HG03558 (cell line): ENCODE data around the gene PCSK2.

Experiments used
- ATAC-seq: cut with Tn5 transposase; IDR thresholded peaks from one replicate; pipeline ENCODE4 v1.9.1; 2021; ENCODE audit warnings: moderate number of reproducible peaks; ENCODE audit not compliant: unreplicated experiment; ENCODE audit errors: extremely low read depth

Gene PCSK2

DNA sequence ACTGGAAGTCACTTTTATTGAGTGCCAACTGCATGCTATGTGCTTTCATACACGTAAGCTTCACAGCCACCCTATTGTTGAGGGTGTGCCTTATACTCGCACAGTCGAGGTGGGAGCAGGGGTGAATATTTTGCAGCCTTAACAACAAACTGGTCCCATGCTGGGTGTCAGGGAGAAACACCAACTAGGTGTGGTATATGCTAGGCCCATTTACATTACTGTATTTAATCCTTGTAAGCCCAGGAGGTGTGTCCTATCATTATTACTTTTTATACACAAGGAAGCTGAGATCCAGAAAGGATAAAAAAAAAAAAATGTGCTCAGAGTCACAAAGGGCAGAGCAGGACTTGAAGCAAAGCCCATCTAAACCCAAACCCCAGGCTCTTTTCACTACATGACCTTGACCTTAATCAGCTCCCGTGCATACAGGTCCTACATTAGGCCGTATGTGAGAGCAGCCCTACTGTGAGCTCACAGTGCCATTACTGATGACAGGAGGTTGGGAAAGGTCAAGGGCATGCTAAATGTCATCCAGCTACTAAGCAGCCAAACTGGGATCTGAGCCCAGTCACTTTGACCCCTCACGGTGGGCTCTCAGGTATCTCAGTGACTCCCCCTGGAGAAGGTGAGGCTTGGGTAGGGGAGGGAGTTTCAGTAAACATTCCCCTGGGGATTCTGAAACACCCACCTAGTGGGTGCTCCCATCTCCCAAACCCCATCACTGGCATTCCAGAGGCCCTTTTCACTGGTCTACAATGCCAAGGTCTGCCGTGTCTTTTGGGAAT is 242.6 kb downstream of the PCSK2 start:
- ATAC-seq, result no peak

GRCh38 chr20:17470521-17470920 is 243.7 kb downstream of the PCSK2 start:
- ATAC-seq, result no peak

DNA sequence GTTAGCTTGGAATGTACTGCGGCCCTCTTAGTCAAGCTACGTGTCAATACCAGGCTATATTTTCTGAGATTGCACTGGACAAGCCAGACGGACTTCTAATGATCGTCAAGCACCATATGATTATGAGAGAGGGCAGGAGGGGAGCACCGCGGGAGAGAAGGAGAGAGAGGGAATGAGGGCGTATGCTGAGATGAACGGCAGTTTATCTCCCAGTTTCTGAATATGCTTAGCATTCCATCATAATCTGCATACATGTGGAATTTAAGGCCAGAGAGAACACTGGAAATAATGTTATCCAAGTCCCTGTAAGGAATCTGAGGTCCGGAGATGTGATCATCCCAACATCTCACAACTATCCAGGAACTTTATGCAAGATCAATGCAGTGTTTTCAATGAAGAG is 244.1 kb downstream of the PCSK2 start:
- no peak for ATAC-seq

GRCh38 chr20:17471606-17472187 is 244.9 kb downstream of the PCSK2 start:
- ATAC-seq, result no peak

GRCh38 chr20:17473659-17474058 is 246.8 kb downstream of the PCSK2 start:
- ATAC-seq, result no peak

GRCh38 chr20:17479063-17479657 is 252.3 kb downstream of the PCSK2 start:
- no peak for ATAC-seq

GRCh38 chr20:17480696-17481095 is 253.9 kb downstream of the PCSK2 start:
- no peak for ATAC-seq

DNA sequence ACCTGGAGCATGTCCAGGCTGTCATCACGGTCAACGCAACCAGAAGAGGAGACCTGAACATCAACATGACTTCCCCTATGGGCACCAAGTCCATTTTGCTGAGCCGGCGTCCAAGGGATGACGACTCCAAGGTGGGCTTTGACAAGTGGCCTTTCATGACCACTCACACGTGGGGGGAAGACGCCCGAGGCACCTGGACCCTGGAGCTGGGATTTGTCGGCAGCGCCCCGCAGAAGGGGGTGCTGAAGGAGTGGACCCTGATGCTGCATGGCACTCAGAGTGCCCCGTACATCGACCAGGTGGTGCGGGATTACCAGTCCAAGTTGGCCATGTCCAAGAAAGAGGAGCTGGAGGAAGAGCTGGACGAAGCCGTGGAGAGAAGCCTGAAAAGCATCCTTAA is 254.8 kb downstream of the PCSK2 start:
- ATAC-seq, result no peak

- ATAC-seq, result no peak
Observed at GRCh38 chr20:17482536-17482935, 255.7 kb downstream of the PCSK2 start.

- ATAC-seq, result no peak
Observed at GRCh38 chr20:17485017-17485416, 258.2 kb downstream of the PCSK2 start.

- ATAC-seq, result no peak
Observed at GRCh38 chr20:17488916-17489600, 262.2 kb downstream of the PCSK2 start.

GRCh38 chr20:17490501-17490900 is 263.7 kb downstream of the PCSK2 start:
- ATAC-seq, result no peak

DNA sequence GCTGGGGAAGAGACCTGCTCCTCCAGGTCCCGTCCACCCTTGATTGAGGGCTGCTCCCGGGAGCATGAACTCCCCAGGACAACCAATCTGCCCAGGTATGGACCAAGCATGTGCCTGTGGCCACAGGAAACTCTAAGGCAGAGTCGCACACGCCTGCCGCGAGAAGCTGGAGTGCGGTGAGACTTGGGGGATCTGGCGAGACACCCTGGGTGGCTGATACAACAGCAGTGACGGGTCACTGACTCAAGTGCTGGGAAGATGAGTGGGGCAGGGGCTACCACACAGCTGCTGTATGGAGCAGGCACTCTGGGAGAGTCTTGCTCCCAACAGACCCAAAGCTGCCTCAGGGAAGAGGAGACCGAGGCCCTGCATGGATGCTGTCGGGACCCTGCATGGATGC is 264.2 kb downstream of the PCSK2 start:
- ATAC-seq, result no peak

DNA sequence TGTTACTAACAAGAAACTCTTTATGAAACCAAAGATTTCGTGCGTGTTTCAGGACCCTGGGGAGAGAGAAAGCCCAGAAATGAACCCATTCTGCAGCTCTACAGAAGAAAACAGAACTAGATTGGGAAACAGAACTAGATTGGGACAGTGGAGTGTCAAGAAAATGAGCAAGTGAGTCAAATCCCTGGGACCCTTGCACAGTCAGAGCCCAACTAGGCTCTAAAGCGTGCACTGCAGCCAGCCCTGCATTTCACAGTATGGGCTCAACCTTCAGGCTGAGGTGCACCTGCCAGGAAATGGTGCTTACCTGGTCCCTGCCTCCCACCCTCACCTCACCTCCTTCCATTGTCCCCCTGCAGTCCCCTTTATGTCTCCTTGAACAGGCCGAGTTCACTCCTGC is 264.6 kb downstream of the PCSK2 start:
- ATAC-seq, result no peak

DNA sequence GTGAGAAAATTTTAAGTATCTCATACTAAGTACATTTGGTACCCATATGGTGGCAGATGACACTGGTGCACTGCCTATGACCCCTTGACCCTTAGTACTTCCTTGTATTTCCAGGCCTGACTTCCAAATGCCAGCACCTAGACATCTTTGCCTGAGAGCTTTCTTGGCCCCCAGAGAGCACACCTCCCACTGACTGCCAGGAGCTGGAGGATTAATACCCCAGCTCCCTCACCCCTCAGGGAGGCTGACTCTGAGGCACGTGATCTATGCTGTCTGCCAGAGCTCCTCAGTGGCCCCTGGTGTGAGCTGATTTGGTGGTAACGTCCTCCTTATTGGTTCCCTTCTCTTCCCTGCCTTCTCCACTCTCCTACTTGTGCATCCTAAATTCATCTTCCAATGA is 266.3 kb downstream of the PCSK2 start:
- no peak for ATAC-seq

DNA sequence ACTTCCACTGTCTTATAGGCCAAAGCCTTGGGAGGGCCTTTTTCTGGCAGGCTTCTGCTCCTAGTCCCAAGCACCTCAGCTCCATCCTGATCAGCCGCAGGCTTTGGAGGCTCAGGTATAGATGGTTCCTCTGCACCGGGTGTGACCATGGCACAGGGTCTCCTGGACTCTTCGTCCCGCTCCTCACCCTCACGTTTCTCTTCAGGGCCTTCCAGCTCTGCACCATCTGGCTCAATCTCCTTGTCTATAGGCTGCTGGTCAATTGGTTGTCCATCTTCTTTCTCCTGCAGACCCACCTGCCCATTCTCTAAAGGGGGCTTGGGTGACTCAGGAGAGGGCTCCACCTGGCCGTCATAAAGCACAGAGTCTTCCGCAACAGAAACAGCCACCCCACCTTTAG is 267.4 kb downstream of the PCSK2 start:
- no peak for ATAC-seq

- ATAC-seq, result no peak
Observed at GRCh38 chr20:17495826-17496225, 269.0 kb downstream of the PCSK2 start.

- no peak for ATAC-seq
Observed at GRCh38 chr20:17497821-17498580, 271.2 kb downstream of the PCSK2 start.

DNA sequence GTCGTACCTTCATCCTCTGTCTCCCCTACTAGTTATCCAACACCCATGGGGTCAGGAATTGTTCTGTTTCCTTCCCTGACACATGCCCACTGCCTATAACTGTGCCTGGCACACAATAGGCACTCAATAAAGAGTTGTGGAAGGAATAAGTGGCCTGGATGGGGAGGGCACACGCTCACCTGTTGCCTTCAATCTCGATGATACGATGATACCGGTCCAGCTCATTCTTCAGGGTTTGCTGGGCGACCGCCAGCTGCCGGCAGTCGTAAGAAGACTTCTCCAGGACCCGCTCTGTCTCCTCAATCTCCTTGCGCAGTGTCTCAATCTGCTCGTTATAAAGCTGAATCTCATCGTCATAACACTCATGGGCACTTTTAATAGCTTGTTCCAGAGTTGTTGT is 271.8 kb downstream of the PCSK2 start:
- ATAC-seq, result no peak

- ATAC-seq, result no peak
Observed at GRCh38 chr20:17499041-17499440, 272.2 kb downstream of the PCSK2 start.
